HG03457 (cell line): Measurements from ENCODE around the gene CTDP1.
"Not testable (repeated sequence)": the region's sequence is repeated elsewhere in the genome, so short reads cannot be mapped to it uniquely, and the experiment has no call there.

ENCODE experiments used
- ATAC-seq: cut with Tn5 transposase; IDR thresholded peaks from one replicate; pipeline ENCODE4 v1.9.1; 2021; ENCODE audit warnings: moderate number of reproducible peaks; ENCODE audit not compliant: unreplicated experiment

The CTDP1 gene

DNA sequence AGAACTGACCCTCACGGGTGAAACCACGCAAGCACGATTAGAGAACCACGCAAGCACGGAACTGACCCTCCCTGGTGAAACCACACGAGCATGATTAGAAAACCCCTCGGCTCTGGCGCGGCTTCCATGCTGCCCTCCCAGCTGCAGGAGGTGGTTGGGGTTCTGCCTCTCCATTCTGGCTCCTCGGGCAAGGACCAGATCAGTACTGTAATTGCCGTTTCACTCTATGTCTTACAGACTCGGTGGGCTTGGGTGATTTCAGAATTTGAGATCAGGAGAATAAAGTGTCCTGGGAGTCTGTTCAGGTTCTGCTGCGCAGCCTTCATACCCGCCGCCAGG, 59.8 kb downstream of the CTDP1 start:
- no peak for ATAC-seq

DNA sequence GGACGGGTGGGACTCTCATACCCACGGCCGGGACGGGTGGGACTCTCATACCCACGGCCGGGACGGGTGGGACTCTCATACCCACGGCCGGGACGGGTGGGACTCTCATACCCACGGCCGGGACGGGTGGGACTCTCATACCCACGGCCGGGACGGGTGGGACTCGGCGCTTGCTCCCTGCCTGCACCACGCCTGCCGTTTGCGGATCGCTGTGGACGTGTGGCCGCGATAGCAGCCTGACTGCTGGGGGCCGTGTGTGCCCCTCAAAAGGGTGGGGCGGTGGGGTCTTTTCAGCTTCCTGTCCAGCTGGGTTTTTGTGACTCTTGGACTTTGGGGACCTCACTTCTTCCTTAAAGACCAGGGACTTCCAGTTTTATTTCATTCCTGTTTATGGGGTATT, 60.4 kb downstream of the CTDP1 start:
- ATAC-seq, result not testable (repeated sequence)

- ATAC-seq, result no peak
These were observed 61.1 kb downstream of the CTDP1 start for GRCh38 chr18:79740521-79741361.

DNA sequence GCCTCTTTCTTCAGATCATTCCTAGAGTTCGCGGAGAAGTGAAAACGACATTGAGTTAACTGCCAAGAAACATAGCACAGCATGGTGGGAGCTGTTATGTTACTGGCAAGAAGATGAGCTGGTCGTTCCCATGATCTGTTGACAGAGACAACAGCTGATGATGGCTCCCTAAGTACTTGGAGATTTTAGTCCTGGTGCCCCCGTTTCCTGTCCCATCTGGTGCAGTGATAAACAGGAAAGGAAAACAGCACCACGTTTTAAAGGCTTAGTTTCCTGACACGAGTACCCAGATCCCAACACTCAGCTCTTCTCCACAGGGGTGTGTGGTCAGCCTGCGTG, 61.7 kb downstream of the CTDP1 start:
- ATAC-seq, result no peak

- no peak for ATAC-seq
These were observed 62.5 kb downstream of the CTDP1 start for GRCh38 chr18:79742076-79742475.

DNA sequence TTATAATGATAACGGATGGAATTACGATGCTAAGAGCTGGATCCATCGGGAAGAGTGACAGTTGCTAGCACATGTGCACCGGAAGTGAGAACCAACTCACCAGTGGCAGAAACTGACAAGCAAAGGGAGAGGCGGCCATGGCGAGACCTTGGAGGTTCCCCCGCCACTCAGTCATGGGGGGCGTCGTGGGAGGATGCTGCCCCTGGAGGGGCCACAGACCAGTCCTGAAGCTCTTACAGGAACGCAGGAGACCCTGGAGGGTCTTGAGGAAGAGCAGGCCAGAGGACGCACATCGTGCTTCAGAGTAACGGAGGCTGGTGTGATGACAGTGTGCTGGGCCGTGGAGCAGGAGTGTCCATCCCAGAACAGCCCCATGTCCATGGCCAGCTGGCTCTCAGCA, 65.0 kb downstream of the CTDP1 start:
- ATAC-seq, result no peak

DNA sequence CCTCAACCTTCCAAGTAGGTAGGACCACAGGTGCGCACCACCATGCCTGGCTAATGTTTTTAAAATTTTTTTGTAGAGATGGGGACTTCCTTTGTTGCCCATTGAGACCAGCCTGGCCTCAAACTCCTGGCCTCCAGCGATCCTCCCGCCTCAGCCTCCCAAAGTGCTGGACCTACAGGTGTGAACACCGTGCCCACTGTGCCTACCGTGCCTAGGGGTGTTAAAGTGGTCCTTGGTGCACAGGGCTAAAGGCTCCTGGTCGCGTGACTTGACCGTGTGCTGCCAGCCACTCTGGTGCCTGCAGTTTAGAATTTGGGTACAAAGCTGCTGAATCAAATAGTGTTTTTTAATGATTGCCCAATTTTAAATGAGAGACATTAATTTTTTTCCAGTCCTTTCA, 67.1 kb downstream of the CTDP1 start:
- no peak for ATAC-seq

DNA sequence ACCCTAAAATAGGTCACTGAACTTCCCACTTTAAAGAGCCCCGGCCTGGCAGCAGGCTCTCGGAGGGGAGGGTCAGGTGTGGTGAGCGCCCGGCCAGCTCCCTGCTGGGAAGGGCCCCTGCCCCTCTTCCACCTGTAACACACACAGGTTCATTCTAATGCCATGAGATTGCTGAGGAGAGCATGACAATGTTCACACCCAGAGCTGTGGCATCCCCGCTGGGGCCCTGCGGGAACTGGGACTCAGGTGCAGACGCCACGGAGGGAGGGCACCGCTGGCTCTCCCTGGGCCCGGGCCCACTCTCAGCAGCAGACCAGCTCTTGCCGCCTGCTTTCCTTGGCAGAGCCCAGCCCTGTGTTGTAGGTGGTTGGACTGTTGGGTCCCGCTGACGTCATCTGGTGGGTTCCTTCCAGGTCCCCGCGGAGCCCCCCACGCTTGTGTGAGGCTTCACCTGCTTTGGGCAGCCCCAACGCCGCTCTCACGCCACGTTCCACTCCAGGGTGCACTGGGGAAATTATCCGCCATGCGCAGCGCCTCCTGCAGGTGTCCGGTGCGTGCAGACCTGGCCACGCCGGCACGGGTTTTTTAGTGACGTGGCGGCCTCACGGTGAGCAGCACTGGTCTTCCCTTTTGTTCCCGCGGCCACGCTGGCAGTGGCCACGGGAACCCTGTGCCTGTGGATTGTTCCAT, 67.7 kb downstream of the CTDP1 start:
- no peak for ATAC-seq

- ATAC-seq, result no peak
These were observed 68.9 kb downstream of the CTDP1 start for GRCh38 chr18:79748321-79749180.

DNA sequence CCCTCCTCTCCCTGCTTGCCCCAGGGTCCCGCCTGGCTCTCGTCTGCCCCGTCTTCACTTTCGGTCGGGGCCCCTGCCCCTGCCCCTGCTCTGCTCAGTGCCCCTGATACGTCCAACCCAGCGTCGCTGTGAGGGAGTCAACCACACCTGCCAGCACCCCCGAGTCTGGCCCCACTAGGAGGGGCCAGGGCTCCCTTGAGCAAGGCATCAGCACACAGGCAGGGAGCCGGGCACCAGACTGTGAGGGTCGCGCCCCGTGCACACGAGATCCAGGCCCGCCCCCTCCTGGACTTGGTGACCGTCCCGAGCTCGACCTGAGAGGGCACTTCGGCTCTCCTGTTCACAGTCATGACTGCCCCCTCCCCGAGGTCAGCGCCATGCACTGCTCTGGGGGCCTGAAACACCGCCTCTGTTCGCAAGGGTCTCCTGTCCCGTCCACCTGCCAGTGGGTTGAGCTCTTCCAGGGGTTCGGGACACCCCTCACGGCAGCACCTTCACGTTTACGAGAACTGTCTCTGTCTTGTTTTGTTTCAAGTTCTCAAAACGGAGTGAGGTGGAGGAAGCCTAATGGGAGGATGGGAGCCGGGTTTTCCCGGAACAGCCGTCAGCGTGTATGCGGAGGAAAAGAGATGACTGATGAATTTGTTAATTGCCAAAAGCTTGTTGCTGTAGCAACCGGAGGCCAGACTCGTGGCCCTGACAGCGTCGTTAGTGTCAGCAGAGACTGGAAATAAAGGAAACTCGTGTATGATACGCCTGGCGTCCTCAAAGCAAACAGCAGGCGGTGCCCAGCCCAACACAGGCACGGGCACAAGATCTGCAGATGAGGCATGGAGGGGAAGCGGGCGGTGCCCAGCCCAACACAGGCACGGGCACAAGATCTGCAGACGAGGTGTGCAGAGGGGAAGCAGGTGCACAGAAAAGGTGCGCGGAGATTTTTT, 69.9 kb downstream of the CTDP1 start:
- ATAC-seq, result no peak

- no peak for ATAC-seq
These were observed 71.5 kb downstream of the CTDP1 start for GRCh38 chr18:79750980-79751571.

DNA sequence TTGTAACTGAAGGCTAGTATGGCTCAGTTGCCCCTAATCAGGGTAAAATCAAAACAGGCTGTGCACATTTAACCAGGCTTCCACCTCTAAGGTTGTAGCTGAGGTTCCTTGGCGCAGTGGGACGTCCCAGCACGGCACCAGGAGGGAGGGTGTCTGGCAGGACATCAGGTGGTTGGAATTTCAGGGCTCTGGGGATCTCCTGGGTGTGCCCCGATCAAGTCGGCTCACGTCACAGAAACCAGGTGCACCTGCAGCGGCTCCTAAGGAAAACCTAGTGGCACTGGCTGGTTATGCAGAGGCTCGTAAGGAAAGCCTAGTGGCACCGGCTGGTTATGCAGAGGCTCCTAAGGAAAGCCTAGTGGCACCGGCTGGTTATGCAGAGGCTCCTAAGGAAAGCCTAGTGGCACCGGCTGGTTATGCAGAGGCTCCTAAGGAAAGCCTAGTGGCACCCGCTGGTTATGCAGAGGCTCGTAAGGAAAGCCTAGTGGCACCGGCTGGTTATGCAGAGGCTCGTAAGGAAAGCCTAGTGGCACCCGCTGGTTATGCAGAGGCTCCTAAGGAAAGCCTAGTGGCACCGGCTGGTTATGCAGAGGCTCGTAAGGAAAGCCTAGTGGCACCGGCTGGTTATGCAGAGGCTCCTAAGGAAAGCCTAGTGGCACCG, 72.4 kb downstream of the CTDP1 start:
- ATAC-seq, result not testable (repeated sequence)

DNA sequence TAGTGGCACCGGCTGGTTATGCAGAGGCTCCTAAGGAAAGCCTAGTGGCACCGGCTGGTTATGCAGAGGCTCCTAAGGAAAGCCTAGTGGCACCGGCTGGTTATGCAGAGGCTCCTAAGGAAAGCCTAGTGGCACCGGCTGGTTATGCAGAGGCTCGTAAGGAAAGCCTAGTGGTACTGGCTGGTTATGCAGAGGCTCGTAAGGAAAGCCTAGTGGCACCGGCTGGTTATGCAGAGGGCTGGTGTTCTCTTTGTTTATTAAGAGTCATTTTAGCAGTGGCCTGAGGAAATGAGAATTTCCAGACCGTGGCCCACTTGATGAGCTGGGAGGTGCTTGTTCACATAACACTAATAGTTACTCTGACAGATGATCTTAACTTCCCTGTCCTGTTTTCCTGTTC, 73.3 kb downstream of the CTDP1 start:
- not testable (repeated sequence) for ATAC-seq

DNA sequence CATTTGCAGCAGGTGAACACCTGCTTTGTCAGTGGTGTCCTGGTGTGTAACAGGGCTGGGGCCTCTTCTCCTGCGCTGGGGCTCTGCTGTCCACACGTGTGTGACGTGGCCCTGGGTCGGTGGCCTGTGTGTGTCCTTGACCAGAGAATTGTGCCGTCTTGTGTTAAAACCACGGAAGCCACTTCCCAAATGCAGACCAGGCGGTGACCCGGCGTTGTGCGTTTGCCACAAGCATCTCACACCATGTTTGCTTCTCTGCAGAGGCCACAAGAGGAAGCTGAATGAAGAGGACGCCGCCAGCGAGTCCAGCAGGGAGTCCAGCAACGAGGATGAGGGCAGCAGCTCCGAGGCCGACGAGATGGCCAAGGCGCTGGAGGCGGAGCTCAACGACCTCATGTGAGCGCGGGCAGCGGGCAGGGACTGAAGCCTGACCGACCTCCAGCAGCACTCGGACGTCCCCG, 73.8 kb downstream of the CTDP1 start:
- ATAC-seq, result no peak

DNA sequence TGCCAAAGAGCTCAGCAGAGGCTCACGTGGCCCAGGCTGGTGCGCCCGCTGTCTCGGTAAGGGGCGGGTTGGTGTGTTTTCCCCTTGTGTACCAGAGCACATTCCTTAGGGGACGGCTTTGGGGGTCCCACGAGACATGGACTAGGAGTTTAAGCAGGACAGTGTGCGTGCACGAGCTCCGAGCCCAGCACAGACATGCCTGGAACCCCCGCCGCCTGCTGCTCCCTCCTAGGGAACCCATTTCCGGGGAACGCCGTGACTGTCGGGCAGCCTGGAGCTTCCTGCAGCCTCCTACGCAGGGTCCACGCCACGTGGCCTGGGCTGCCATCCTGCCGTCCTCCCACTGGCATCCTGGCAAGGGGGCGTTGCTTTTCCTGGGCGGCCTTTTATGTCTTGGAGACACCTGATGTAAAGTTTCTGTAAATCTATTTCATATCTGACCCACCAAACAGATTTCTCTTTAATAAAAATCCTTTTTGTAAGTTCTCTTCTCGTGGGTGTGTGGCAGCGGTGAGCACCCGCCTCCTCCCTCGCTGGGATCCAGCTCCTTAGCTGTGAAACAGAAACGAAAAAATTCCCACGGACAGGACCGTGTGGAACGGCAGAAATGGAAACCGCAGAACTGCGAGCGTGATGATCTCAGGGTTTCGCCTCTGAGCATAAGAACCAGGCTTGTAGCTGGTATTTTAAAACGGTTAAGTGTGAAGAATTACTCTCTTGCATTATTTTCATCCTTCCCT, 74.6 kb downstream of the CTDP1 start:
- ATAC-seq, result no peak

DNA sequence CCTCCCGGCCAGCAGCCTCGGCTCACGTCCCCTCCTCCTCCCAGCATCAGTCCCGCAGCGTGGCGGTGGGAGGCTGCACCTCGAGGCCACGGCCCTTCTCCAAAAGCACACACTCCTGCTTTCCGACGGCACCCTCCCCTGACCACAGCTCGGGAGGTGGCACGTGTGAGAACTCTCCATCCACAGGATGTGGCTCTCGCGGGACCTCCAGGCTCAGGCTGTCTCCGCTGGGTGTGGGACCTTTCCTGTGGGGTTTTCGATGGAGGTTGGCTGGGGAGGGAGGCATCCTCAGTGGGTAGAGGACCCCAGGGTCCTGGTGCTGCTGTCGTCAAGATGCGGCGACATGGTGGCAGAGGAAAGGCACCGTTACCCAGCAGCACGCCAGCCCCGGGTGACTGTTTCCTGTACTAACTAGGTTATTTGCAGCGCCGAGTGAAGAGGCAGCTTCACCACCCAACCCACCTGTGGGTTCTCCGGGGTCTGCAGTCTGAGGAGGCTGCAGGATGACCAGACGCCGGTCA, 75.3 kb downstream of the CTDP1 start:
- no peak for ATAC-seq

DNA sequence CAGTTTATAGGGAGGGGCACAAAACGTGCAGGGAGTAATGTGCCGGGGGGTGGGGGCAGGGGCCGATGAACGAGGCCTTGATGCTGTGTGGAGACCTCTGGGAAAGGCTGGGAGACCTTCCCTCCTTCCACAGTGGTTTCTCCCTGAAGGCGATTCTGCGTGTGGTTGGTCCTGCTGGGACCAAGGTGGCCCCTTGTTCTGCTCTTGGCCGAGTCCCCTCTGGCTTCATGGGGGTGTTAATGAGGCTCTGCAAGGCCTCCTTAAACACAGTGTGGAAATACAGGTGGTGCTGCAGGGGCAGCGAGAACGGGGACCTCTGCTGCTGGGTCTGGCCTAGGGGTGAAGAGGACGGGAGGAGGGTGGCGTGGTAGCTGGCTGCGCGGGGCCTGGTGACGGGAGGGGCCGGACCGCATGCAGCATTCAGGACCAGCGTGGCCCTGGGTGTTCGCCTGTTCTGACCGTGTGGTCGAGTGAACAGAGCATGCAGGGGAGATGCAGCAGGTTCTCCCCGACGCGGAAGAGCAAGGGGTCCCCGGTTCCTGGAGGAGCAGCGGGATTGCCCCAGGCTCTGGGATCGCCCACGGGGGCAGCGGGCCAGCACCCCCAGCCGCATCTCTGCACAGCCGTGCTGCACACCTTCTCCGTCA, 76.0 kb downstream of the CTDP1 start:
- ATAC-seq, result no peak

DNA sequence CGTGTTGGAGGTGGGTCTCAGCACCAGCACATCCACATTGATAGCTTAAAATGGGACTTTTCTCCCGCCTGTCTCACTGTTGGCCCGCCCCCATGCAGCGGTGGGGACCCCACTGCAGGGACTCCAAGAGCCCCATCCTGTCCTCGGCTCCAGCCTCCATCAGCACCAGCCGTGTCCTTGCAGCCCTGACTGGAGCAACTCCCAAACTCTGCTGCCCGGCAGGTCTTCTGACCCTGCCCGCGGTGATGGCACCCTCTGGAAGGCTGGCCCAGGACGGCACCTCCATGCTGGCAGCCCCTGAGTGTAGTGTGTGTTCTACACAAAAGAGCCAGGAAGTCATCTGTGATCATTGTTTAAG, 76.5 kb downstream of the CTDP1 start:
- no peak for ATAC-seq
